Measurements from ENCODE around the gene TSR2.
"Not testable (repeated sequence)": the region's sequence is repeated elsewhere in the genome, so short reads cannot be mapped to it uniquely, and the experiment has no call there.

The TSR2 gene

DNA sequence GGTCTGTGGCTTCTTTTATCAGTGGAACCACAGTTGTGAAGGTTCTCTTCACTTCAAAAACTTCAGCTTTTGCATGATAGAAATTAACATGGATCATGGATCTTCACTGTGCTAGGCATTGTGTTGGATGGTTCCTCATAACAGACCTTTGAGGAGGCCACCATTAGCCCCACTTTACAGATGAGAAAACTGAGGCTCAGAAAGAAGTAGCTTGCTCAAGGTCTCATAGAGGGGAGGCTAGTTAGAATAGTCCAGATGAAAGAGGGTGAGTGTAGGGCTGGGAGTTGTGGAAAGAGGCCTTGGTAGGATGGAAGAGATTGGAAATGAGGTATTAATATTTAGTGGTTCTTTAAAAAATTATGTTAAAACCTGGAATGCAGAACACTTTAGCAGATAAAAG, 2.6 kb downstream of the TSR2 start:
- ATAC-seq (replicated peaks) = no peak
- H3K9me3 Mint-ChIP-seq = no peaks in the 10 kb centered on the region
- peaks cover 8 to 13% of the 10 kb centered on the region in 2 donors for H3K36me3 Mint-ChIP-seq
- H3K4me1 Mint-ChIP-seq = peaks cover 10 to 37% of the 10 kb centered on the region in 2 donors
- DNase-seq = no peak
- no peak overlapping the region for H3K4me3 Mint-ChIP-seq
- no peaks in the 10 kb centered on the region for H3K27me3 Mint-ChIP-seq
- no peak overlapping the region for H3K27ac Mint-ChIP-seq

DNA sequence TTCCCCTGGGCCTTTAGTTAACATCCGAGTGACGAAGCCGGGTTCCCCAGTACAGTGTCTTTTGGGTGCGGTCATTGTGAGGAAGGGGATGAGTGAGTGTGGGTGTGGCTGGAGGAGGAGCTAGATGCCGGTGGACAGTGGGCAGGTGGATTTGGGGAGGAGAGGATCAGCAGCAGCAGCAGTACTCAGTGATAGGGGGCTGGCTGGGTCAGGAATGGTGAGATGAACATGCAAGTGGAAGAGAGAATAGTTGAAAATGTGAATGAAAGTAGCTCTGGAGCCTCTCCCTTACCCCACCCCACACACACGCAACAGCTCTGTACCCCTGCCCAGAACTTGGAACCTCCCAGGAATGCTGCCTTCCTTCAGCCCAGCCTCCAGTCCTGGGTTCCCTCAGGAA, 4.5 kb downstream of the TSR2 start:
- peaks cover 12 to 13% of the 10 kb centered on the region in 2 donors for H3K36me3 Mint-ChIP-seq

DNA sequence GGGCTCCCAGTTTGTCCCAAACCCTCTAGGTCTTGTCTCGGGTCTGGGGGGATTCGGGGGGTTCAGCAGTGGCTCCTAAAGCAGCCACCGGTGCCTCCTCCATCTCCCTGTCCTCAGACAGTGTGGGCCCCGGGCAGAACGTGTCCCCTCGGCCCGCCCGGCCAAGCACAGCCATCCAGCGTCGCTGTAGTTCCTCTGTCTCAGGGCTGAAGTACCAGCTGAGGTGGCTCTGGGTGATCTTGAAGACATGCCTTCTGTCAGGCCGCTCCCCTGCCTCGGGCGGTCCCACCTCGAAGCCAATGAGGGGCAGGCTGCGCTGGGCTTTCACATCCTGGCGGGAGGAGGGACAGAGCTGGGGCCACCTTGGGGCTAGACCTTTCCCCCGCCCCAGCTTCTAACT, 5.9 kb downstream of the TSR2 start:
- Mint-ChIP-seq H3K4me3 (no peak overlapping the region), H3K27me3 (peaks cover 0 to 3% of the 10 kb centered on the region in 2 donors), H3K9me3 (no peaks in the 10 kb centered on the region), H3K4me1 (peaks cover 10 to 28% of the 10 kb centered on the region in 2 donors), H3K36me3 (peaks cover 11 to 16% of the 10 kb centered on the region in 2 donors), H3K27ac (no peak overlapping the region)
- DNase-seq (no peak), ATAC-seq (replicated peaks) (no peak)

More for the DNA sequence above, 4.5 kb downstream of the TSR2 start:
- Mint-ChIP-seq H3K9me3 (no peaks in the 10 kb centered on the region), H3K4me3 (no peak overlapping the region), H3K27me3 (no peaks in the 10 kb centered on the region), H3K27ac (no peak overlapping the region), H3K4me1 (peaks cover 10 to 37% of the 10 kb centered on the region in 2 donors)
- ATAC-seq (replicated peaks) (no peak), DNase-seq (no peak)

DNA sequence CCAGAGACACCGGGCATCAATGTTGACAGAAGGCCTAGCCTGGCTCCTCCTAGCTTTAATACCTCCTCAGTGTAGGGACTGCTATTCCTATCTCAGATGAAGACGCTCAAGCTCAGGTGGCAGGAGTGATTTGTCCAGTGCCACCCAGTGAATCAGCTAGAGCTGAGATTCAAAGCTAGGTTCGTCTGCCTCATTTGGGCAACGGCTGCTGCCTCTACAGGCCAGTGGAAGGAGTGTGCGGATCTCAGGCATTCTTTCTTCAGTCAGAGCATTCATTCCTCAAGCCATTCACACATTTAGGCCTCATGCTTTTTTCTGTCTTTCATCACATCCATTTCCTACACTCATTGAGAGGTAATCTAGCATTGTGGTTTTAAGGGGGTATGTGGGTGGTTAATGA, 7.3 kb downstream of the TSR2 start:
- ATAC-seq (replicated peaks) (no peak), DNase-seq (no peak)
- H3K9me3 Mint-ChIP-seq = no peaks in the 10 kb centered on the region
- H3K36me3 Mint-ChIP-seq = peaks cover 11 to 16% of the 10 kb centered on the region in 2 donors
- H3K27ac Mint-ChIP-seq = no peak overlapping the region
- no peak overlapping the region for H3K4me3 Mint-ChIP-seq
- peaks cover 0 to 3% of the 10 kb centered on the region in 2 donors for H3K27me3 Mint-ChIP-seq
- peaks cover 2 to 14% of the 10 kb centered on the region in 2 donors for H3K4me1 Mint-ChIP-seq

DNA sequence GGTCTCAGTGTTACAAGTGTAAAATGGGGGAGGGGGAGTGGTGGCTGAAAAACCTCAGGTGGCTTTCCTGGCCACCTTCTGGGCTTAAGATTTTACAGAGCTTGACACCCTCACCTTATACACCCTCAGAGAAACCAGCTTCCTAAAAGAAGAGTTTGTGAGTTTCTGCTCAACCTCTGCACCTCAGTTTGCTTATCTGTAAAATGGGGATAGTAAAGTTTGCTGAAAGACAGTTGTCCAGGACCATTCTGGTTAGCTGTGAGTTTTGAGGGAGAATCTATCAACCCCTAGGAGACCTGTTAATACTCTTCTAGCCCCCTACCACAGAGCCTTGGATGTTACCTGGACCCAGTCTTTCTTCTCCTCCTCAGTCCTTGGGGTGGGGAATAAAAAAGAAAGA, 9.7 kb downstream of the TSR2 start:
- peaks cover 0 to 3% of the 10 kb centered on the region in 2 donors for H3K4me1 Mint-ChIP-seq

DNA sequence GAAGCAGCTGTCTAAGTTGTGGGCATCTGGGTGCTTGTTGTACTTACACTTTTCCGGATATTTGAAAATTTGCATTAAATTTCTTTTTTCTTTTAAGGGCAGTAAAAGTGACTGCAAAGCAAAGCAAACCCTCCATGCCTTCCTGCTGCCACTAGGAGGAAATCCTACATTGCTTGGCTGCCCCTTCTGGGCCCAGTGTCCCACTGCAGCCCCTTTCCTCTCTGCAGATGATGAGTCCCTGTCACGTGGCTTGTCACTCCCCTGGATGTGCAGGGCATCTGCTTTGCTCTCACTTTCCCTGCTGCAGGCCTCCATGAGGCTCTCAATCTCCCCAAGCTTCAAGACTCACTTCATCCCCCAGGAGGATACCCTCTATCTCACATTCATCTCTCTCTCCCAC, 12.7 kb downstream of the TSR2 start:
- Mint-ChIP-seq H3K9me3 (no peaks in the 10 kb centered on the region), H3K4me3 (no peak overlapping the region), H3K27ac (no peak overlapping the region), H3K36me3 (peaks cover 3 to 8% of the 10 kb centered on the region in 2 donors), H3K4me1 (peaks cover 0 to 3% of the 10 kb centered on the region in 2 donors), H3K27me3 (peaks cover 0 to 7% of the 10 kb centered on the region in 2 donors)
- ATAC-seq (replicated peaks) (no peak), DNase-seq (no peak)

More for the DNA sequence above, 9.7 kb downstream of the TSR2 start:
- no peak overlapping the region for H3K4me3 Mint-ChIP-seq
- DNase-seq (no peak), ATAC-seq (replicated peaks) (no peak)
- H3K27me3 Mint-ChIP-seq = peaks cover 0 to 3% of the 10 kb centered on the region in 2 donors
- no peaks in the 10 kb centered on the region for H3K9me3 Mint-ChIP-seq
- peaks cover 3 to 12% of the 10 kb centered on the region in 2 donors for H3K36me3 Mint-ChIP-seq
- no peak overlapping the region for H3K27ac Mint-ChIP-seq

DNA sequence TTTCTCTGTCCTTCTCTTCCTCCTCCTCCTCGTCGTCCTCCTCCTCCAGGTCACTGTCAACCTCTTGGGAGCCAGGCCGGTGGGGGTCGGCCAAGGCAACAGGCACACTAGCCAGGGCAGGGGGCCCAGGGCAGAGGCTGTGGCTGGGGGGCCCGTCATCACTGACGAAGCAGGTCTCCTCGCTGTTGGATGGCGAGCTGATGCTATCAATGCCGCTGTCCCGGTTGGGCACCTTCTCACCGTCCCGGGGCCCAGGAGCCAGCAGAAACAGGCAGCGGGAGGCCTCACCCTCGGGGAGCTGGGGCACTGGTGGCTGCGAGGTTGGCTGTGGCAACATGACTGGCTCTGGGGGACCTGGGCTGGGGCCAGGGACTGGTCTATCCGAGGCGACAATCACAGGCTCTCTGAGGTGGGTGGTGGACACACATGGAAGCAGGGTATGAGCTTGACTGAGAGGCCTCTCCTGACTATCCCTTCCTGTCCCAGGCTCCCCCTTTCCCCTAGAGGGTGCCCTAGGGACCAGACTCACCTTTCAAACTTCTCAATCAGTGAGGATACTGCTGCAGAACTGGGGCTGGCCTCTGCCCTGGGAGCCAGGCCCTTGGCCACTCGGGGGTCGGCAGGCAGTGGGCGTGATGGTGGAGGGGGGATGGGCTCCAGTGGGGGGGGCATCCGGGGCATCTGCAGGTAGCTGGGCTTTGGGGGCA, 30.0 kb downstream of the TSR2 start:
- Mint-ChIP-seq H3K27me3 (no peaks in the 10 kb centered on the region), H3K27ac (no peak overlapping the region), H3K4me3 (no peak overlapping the region), H3K4me1 (no peaks in the 10 kb centered on the region), H3K9me3 (no peaks in the 10 kb centered on the region), H3K36me3 (peaks cover 0 to 1% of the 10 kb centered on the region in 2 donors)
- ATAC-seq (replicated peaks) = no peak
- DNase-seq = no peak

DNA sequence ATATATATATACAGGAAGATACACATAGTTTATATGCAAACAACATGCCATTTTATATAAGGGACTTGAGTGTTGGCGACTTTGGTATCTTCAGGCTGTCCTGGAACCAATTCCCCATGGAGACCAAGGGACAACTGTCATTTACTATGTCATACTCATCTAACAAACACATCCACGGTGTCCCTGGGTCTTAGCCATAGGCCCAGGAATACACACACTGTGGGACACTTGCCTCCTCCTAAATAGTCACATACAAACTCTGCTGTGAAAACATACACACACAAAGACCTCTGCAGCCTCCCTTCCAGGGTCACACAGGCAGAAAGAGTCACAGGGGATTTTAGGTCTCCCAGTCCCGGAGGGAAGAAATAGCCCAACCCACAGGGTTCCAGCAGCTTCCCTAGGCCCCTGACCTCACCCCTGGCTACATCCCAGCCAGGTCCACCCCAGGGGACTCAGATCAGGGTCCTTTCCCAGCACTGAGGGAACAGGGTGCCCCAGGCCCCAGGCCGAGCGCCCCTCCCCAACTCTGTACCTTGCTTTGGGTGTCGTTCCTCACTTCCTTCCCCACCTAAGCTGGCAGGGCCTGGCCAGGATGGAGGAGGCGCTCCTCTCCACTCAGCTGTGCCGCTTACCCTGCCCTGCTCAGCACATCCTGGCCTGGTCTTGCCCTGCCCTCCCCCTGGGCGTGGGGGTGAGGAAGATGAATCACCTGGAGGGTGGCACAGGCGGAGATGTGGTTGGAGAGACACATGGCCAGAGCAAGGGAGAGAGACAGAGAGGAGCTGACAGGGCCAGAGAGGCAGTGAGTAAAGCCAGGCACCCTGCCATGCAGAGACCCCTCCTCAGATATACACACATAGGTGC, 34.0 kb downstream of the TSR2 start:
- Mint-ChIP-seq H3K4me3 (no peak overlapping the region), H3K9me3 (no peaks in the 10 kb centered on the region), H3K36me3 (peaks cover 0 to 1% of the 10 kb centered on the region in 2 donors), H3K27ac (no peak overlapping the region), H3K4me1 (peaks cover 1 to 2% of the 10 kb centered on the region in 2 donors), H3K27me3 (no peaks in the 10 kb centered on the region)
- ATAC-seq (replicated peaks) (no peak), DNase-seq (no peak)

DNA sequence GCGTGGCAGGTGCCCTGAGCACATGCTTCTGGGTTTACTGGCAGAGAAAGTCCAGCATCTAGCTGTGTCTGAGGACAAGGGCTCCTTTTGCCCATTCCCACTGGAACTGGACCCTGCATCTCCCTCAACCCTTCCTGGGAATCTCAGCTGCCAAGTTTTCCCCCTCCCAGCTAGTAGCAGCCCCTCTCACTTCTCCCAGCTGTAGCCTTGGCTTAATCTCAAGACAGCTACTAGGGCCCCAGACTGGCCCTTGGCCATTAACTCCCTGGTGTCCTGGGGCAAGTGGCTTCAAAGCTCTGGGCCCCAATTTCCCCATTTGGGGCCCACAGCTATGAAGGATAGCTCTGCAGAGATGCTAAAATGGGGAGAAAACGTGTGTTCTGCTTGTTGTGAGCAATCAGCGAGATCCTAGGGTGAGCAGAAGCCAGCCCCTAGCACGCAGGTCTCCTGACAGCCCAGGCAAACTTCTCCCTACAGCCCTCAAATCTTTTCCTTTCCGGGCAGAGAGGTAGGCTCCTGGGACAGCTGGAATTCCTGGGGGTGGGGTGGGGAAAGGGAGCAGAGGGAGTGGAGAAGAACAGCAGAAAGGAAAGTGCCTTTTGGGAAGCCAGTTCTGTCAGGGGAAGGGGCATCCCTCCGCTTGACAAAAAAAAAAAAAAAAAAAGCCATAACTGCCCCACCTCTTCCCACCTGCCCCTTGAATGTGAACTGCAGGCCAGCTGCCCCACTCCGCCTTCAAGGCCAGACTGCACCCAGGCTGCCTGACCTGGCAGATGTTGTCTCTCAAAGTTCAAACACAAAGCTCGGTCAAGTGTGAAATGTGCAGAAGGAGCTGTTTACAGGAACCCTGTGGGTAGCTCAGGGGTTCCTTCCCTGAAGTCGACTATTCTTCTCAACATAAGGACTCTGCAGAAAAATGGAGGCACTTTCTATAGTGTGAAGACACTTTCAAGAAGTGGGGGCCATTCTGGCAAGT, 39.2 kb downstream of the TSR2 start:
- peaks cover 0 to 13% of the 10 kb centered on the region in 2 donors for H3K27me3 Mint-ChIP-seq
- H3K4me3 Mint-ChIP-seq = no peak overlapping the region
- H3K4me1 Mint-ChIP-seq = peaks cover 4 to 5% of the 10 kb centered on the region in 2 donors
- DNase-seq = no peak
- no peaks in the 10 kb centered on the region for H3K36me3 Mint-ChIP-seq
- H3K9me3 Mint-ChIP-seq = no peaks in the 10 kb centered on the region
- ATAC-seq (replicated peaks) = peak; percentile 48 to 67
- H3K27ac Mint-ChIP-seq = no peak overlapping the region

DNA sequence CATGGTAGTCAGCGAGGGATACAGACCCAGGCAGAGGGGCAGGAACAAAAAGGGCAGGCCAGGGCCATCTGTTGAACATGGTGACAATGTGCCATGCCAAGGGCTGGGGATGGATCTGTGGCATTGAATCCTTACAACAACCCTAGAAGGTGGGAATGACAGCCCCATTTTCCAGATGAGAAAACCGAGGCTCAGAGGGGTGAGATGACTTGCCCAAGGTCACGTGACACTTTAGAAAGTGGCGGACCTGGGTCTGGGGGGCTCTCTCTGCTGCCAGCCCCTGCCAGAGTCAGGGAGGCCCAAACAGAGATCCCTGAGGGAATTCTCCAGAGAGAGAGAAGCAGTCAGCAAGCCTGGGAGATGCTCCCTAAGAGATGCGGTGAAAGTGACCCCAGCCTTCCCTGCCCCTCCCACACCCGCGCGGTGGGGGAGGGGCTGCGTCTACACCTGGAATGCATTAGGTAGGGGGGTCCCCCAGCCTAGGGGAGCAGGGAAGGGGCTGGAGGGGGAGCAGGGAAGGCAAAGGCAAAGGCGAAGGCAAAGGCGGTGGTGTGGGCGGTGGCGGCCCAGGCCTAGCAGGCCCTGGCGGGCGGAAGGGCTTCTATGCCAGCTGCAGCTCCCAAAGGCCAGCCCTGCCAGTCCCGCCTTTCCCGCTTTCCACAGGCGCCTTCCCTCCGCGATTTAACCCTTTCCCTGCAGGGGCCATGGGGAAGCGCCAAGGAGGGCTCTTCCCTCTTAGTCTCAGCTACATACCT, 42.8 kb downstream of the TSR2 start:
- H3K36me3 Mint-ChIP-seq = no peaks in the 10 kb centered on the region
- peaks cover 4 to 5% of the 10 kb centered on the region in 2 donors for H3K4me1 Mint-ChIP-seq
- H3K27me3 Mint-ChIP-seq = peaks cover 0 to 17% of the 10 kb centered on the region in 2 donors
- H3K9me3 Mint-ChIP-seq = no peaks in the 10 kb centered on the region
- ATAC-seq (replicated peaks) (no peak), DNase-seq (no peak)
- no peak overlapping the region for H3K4me3 Mint-ChIP-seq
- no peak overlapping the region for H3K27ac Mint-ChIP-seq

DNA sequence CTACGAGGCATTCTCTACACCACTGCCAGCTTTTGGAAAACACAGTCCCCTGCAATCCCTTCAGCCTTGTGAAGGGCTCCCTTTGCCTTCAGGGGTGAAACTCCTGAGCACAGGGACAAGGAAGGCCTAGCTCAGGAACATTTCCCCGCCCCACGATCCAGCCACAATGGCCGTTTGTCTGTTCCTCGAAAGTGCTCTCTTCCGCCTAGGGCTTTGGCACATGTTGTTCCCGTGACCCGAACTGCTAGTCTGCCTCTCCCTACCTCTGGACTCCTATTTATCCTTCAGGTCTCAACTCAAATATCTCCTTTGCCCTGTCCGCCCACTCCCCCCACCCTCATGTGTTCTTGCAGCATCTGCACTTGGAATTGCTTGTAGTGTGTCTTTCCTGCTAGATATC, 43.7 kb downstream of the TSR2 start:
- Mint-ChIP-seq H3K27ac (no peak overlapping the region), H3K27me3 (peaks cover 5 to 21% of the 10 kb centered on the region in 2 donors), H3K4me1 (peaks cover 4 to 5% of the 10 kb centered on the region in 2 donors), H3K4me3 (no peak overlapping the region), H3K9me3 (no peaks in the 10 kb centered on the region), H3K36me3 (no peaks in the 10 kb centered on the region)
- ATAC-seq (replicated peaks) (no peak), DNase-seq (no peak)

DNA sequence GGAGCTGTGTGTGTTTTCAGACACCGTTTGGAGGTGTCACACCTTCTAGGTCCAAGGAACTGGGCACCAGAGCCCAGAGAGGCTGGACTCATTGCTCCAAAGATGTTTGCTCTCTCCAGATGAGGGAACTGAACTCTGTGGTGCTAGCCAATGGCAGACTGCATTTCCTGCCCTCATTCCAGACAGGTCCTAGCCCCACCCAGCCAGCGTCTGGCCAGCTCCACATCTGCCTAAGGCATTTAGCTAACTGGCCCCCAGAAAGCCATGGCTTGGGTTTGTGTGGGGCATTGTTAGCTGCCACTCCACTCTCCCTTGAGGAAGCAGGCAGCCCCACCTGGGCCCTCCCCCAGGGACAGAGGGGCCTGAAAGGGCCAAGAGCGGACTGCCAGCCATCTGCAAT, 44.5 kb downstream of the TSR2 start:
- H3K36me3 Mint-ChIP-seq = no peaks in the 10 kb centered on the region
- ATAC-seq (replicated peaks) (no peak), DNase-seq (no peak)
- peaks cover 5 to 21% of the 10 kb centered on the region in 2 donors for H3K27me3 Mint-ChIP-seq
- no peak overlapping the region for H3K4me3 Mint-ChIP-seq
- no peak overlapping the region for H3K27ac Mint-ChIP-seq
- H3K4me1 Mint-ChIP-seq = peaks cover 0 to 2% of the 10 kb centered on the region in 2 donors
- H3K9me3 Mint-ChIP-seq = peaks cover 0 to under 1% of the 10 kb centered on the region in 2 donors

DNA sequence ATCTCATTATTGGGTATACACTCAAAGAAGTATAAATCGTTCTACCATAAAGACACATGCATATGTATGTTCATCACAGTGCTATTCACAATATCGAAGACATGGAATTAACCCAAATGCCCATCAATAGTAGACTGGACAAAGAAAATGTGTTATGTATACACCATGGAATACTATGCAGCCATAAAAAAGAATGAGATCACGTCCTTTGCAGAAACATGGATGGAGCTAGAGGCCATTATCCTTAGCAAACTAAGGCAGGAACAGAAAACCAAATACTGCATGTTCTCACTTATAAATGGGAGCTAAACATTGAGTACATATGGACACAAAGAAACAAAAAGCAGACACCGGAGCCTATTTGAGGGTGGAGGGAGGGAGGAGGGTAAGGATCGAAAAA, 49.6 kb downstream of the TSR2 start:
- H3K9me3 Mint-ChIP-seq; ATAC-seq (replicated peaks); H3K4me3 Mint-ChIP-seq; H3K27ac Mint-ChIP-seq; DNase-seq; H3K4me1 Mint-ChIP-seq; H3K36me3 Mint-ChIP-seq: not testable (repeated sequence)
- peaks cover 16 to 23% of the 10 kb centered on the region in 2 donors for H3K27me3 Mint-ChIP-seq

All from stimulated activated naive B cell treated with anti-CD40 and anti-IgM and Interleukin-4, amounts not matched to agents 10 μg/mL and 1 μg/mL and 100 μg/mL, for 72 hours (primary cell).